Gastroesophageal sphincter (tissue), 4 donors: ENCODE data around the gene SLC9A4. TPM values are rescaled to one million over a fixed set of nuclear protein-coding genes. Genes with fewer than 3 reads are reported as not detected.

Experiments used
- ATAC-seq: fragments of 150-250 bp; one replicate; pipeline ENCODE4 v1.9.1; 2016; ENCODE audit warnings: mild to moderate bottlenecking, moderate library complexity
- H3K27ac ChIP-seq, 4 donors: fragments of 200-600 bp; sonication (generic) in 3 of 4; 1 replicate in 3 of 4; 2 replicates in 1 of 4; pipeline ENCODE4 v1.5.1; 2016 to 2019
- H3K27me3 ChIP-seq: fragments of 200-600 bp; sonication (generic); one replicate; pipeline ENCODE4 v1.5.1; 2019
- H3K36me3 ChIP-seq, 2 donors: fragments of 200-600 bp; sonication (generic); one replicate each; pipeline ENCODE4 v1.5.1; 2019; ENCODE audit warnings: control low read depth in 1 of 2
- H3K4me1 ChIP-seq, 3 donors: fragments of 200-600 bp; sonication (generic); 1 replicate in 2 of 3; 2 replicates in 1 of 3; pipeline ENCODE4 v1.5.1; 2016 to 2019; ENCODE audit warnings: control low read depth in 2 of 3
- H3K4me3 ChIP-seq, 2 donors: fragments of 200-600 bp; sonication (generic); one replicate each; pipeline ENCODE4 v1.5.1; 2019; ENCODE audit warnings: mild to moderate bottlenecking in 1 of 2, moderate library complexity in 1 of 2
- H3K9me3 ChIP-seq, 3 donors: fragments of 200-600 bp; sonication (generic); one replicate each; pipeline ENCODE4 v1.5.1; 2017 to 2019; ENCODE audit warnings: control low read depth in 2 of 3
- CTCF ChIP-seq, 4 experiments: fragments of 200-600 bp in 2 of 4; fragments of 450-650 bp in 2 of 4; sonication (generic) in 1 of 4; IDR thresholded peaks; one replicate each; pipeline ENCODE4 v1.5.1; 2017 to 2019; ENCODE audit warnings: antibody characterized with exemption in 4 of 4, mild to moderate bottlenecking in 2 of 4, moderate library complexity in 2 of 4
- EP300 ChIP-seq: sonication (generic); formaldehyde crosslinking; IDR thresholded peaks from one replicate; pipeline ENCODE4 v1.6.1; 2017; ENCODE audit warnings: antibody characterized with exemption, mild to moderate bottlenecking
- POLR2A ChIP-seq, 2 donors: fragments of 450-650 bp; IDR thresholded peaks; one replicate each; pipeline ENCODE4 v1.6.1; 2017; ENCODE audit warnings: antibody characterized with exemption in 2 of 2, mild to moderate bottlenecking in 2 of 2, moderate library complexity in 1 of 2
- POLR2AphosphoS5 ChIP-seq: sonication (generic); formaldehyde crosslinking; IDR thresholded peaks from one replicate; pipeline ENCODE4 v1.6.1; 2017; ENCODE audit warnings: antibody characterized with exemption
- WGBS, 2 donors: methylation state at CpG; one replicate each; pipeline ENCODE4 v1.1.5; 2018; ENCODE audit warnings: low coverage in 1 of 2; 5-methylcytosine and 5-hydroxymethylcytosine counted together
- total RNA-seq, 4 donors: library from RNA; depleted of rRNA; stranded (reverse); fragments of >200 nt; gene quantifications; one replicate each; pipeline ENCODE4 v1.1.0, GENCODE V29; 2016

Gene SLC9A4
- total RNA-seq, 4 donors from 2014 or later = 0.22 TPM; not detected in 3

- Histone ChIP-seq H3K36me3 (no peaks in the 10 kb centered on the region), H3K4me1 (no peaks in the 10 kb centered on the region), H3K27me3 (peaks cover 3% of the 10 kb centered on the region), H3K9me3 (peaks cover 0 to 8% (median 0%) of the 10 kb centered on the region in 3 donors), H3K27ac (no peak overlapping the region), H3K4me3 (no peak overlapping the region)
- ATAC-seq = no peak
- no peak for TF ChIP-seq POLR2A (IDR thresholded peaks at IDR 0.05)
- TF ChIP-seq CTCF (IDR thresholded peaks at IDR 0.05) = no peak
- no peak for TF ChIP-seq POLR2AphosphoS5
- TF ChIP-seq EP300 = no peak
- WGBS, 2 donors = 76 to 78% methylated on average over 1 of the region's 1 CpG
These were observed 21.5 kb downstream of the SLC9A4 start for GRCh38 chr2:102494570-102494969.

- H3K4me3 ChIP-seq = no peak overlapping the region
- H3K4me1 ChIP-seq = no peaks in the 10 kb centered on the region
- no peaks in the 10 kb centered on the region for H3K27me3 ChIP-seq
- WGBS, 2 donors = 80 to 94% methylated on average over 2 of the region's 2 CpGs
- H3K9me3 ChIP-seq = peaks cover 0 to 4% (median 0%) of the 10 kb centered on the region in 3 donors
- H3K36me3 ChIP-seq = no peaks in the 10 kb centered on the region
- H3K27ac ChIP-seq = no peak overlapping the region
- no peak for TF ChIP-seq CTCF (IDR thresholded peaks at IDR 0.05)
- no peak for TF ChIP-seq POLR2AphosphoS5
- no peak for TF ChIP-seq POLR2A (IDR thresholded peaks at IDR 0.05)
- no peak for TF ChIP-seq EP300
- ATAC-seq = no peak
These were observed 25.4 kb downstream of the SLC9A4 start for GRCh38 chr2:102498414-102498813.

- TF ChIP-seq POLR2AphosphoS5 (no peak), EP300 (no peak), POLR2A (IDR thresholded peaks at IDR 0.05) (no peak), CTCF (IDR thresholded peaks at IDR 0.05) (no peak)
- Histone ChIP-seq H3K27me3 (no peaks in the 10 kb centered on the region), H3K36me3 (no peaks in the 10 kb centered on the region), H3K9me3 (peaks cover 0 to 4% (median 0%) of the 10 kb centered on the region in 3 donors), H3K4me3 (no peak overlapping the region), H3K4me1 (no peaks in the 10 kb centered on the region), H3K27ac (no peak overlapping the region)
- ATAC-seq = no peak
- WGBS, 2 donors = 71 to 85% methylated on average over 1 of the region's 1 CpG
These were observed 26.5 kb downstream of the SLC9A4 start for GRCh38 chr2:102499558-102499957.

- TF ChIP-seq POLR2AphosphoS5 (no peak), EP300 (no peak), POLR2A (IDR thresholded peaks at IDR 0.05) (no peak), CTCF (IDR thresholded peaks at IDR 0.05) (no peak)
- Histone ChIP-seq H3K36me3 (no peaks in the 10 kb centered on the region), H3K27ac (no peak overlapping the region), H3K4me1 (no peaks in the 10 kb centered on the region), H3K27me3 (no peaks in the 10 kb centered on the region), H3K9me3 (no peaks in the 10 kb centered on the region), H3K4me3 (no peak overlapping the region)
- ATAC-seq = no peak
- 85 to 100% methylated on average over 1 to 5 of the region's 8 CpGs for WGBS, 2 donors
These were observed 29.6 kb downstream of the SLC9A4 start for GRCh38 chr2:102502576-102502975.

- WGBS, 2 donors = 81% methylated on average over 8 of the region's 8 CpGs; no CpG with 5 or more reads in 1 of the 2 donors
- TF ChIP-seq POLR2A (IDR thresholded peaks at IDR 0.05) = no peak
These were observed 31.8 kb downstream of the SLC9A4 start for GRCh38 chr2:102504833-102505232.

More at GRCh38 chr2:102504833-102505232, 31.8 kb downstream of the SLC9A4 start:
- no peak overlapping the region for H3K4me3 ChIP-seq
- H3K36me3 ChIP-seq = no peaks in the 10 kb centered on the region
- H3K9me3 ChIP-seq = peaks cover 0 to 5% (median 0%) of the 10 kb centered on the region in 3 donors
- H3K27ac ChIP-seq = no peak overlapping the region
- no peaks in the 10 kb centered on the region for H3K27me3 ChIP-seq
- no peak for ATAC-seq
- H3K4me1 ChIP-seq = no peaks in the 10 kb centered on the region
